ENCODE data around the gene ATP5PB.

The ATP5PB gene

GRCh38 chr1:111412839-111413238 is 36.4 kb upstream of the ATP5PB start:
- H3K9me3 ChIP-seq (ENCODE audit: control extremely low read depth in 1 of 5, control insufficient read depth in 4 of 5, insufficient read depth in 2 of 5, low read depth in 1 of 5, low read length in 4 of 5): no peaks in the 10 kb centered on the region
- H3K27me3 ChIP-seq (replicated peaks in 2 of 5; ENCODE audit: control insufficient read depth in 4 of 5, insufficient read depth in 5 of 5, low read length in 4 of 5): no peaks in the 10 kb centered on the region
- no peaks in the 10 kb centered on the region for H3K36me3 ChIP-seq (ENCODE audit: control insufficient read depth in 4 of 4, insufficient read depth in 4 of 4, low read length in 3 of 4)
- H3K27ac ChIP-seq (ENCODE audit: insufficient read depth in 1 of 2, low read depth in 1 of 2, low read length in 2 of 2, poor library complexity in 1 of 2, severe bottlenecking in 2 of 2): no peak overlapping the region
- ChIA-PET POLR2A (no interaction called here), CTCF (interaction anchor here (2.7 kb wide), 1 partner anchor 13 kb away, joined by 15 read pairs; no protein-coding TSS in a partner anchor)
- no CpG with 5 or more reads among the region's 2 CpGs for WGBS (ENCODE audit: insufficient coverage)
- no peak overlapping the region for H3K4me3 ChIP-seq (ENCODE audit: control insufficient read depth in 1 of 7, extremely low read depth in 1 of 7, insufficient read depth in 4 of 7, low read depth in 2 of 7, low read length in 6 of 7)
- H3K4me1 ChIP-seq (ENCODE audit: control extremely low read depth in 1 of 4, control insufficient read depth in 4 of 4, insufficient read depth in 4 of 4, low read length in 3 of 4): no peaks in the 10 kb centered on the region
- no peak for DNase-seq

- H3K27ac ChIP-seq (ENCODE audit: insufficient read depth in 1 of 2, low read depth in 1 of 2, low read length in 2 of 2, poor library complexity in 1 of 2, severe bottlenecking in 2 of 2): no peak overlapping the region
- H3K4me1 ChIP-seq (ENCODE audit: control extremely low read depth in 1 of 4, control insufficient read depth in 4 of 4, insufficient read depth in 4 of 4, low read length in 3 of 4): no peaks in the 10 kb centered on the region
- DNase-seq: no peak
- H3K9me3 ChIP-seq (ENCODE audit: control extremely low read depth in 1 of 5, control insufficient read depth in 4 of 5, insufficient read depth in 2 of 5, low read depth in 1 of 5, low read length in 4 of 5): no peaks in the 10 kb centered on the region
- WGBS (ENCODE audit: insufficient coverage): 100% methylated on average over 2 of the region's 2 CpGs
- no peak overlapping the region for H3K4me3 ChIP-seq (ENCODE audit: control insufficient read depth in 1 of 7, extremely low read depth in 1 of 7, insufficient read depth in 4 of 7, low read depth in 2 of 7, low read length in 6 of 7)
- H3K36me3 ChIP-seq (ENCODE audit: control insufficient read depth in 4 of 4, insufficient read depth in 4 of 4, low read length in 3 of 4): no peaks in the 10 kb centered on the region
- CTCF ChIA-PET: interaction anchor here (2.7 kb wide), 1 partner anchor 14 kb away, joined by 15 read pairs; no protein-coding TSS in a partner anchor
- H3K27me3 ChIP-seq (replicated peaks in 2 of 5; ENCODE audit: control insufficient read depth in 4 of 5, insufficient read depth in 5 of 5, low read length in 4 of 5): no peaks in the 10 kb centered on the region
- POLR2A ChIA-PET: no interaction called here
These were observed 34.5 kb upstream of the ATP5PB start for GRCh38 chr1:111414756-111415155.

GRCh38 chr1:111415461-111415860 is 33.8 kb upstream of the ATP5PB start:
- H3K4me3 ChIP-seq (ENCODE audit: control insufficient read depth in 1 of 7, extremely low read depth in 1 of 7, insufficient read depth in 4 of 7, low read depth in 2 of 7, low read length in 6 of 7): no peak overlapping the region
- ChIA-PET POLR2A (no interaction called here), CTCF (interaction anchor here (4.5 kb wide), 1 partner anchor 14 kb away, joined by 19 read pairs; no protein-coding TSS in a partner anchor)
- no peak for DNase-seq
- no peaks in the 10 kb centered on the region for H3K4me1 ChIP-seq (ENCODE audit: control extremely low read depth in 1 of 4, control insufficient read depth in 4 of 4, insufficient read depth in 4 of 4, low read length in 3 of 4)
- no peaks in the 10 kb centered on the region for H3K27me3 ChIP-seq (replicated peaks in 2 of 5; ENCODE audit: control insufficient read depth in 4 of 5, insufficient read depth in 5 of 5, low read length in 4 of 5)
- no peak overlapping the region for H3K27ac ChIP-seq (ENCODE audit: insufficient read depth in 1 of 2, low read depth in 1 of 2, low read length in 2 of 2, poor library complexity in 1 of 2, severe bottlenecking in 2 of 2)
- WGBS (ENCODE audit: insufficient coverage): 100% methylated on average over 2 of the region's 3 CpGs
- H3K9me3 ChIP-seq (ENCODE audit: control extremely low read depth in 1 of 5, control insufficient read depth in 4 of 5, insufficient read depth in 2 of 5, low read depth in 1 of 5, low read length in 4 of 5): no peaks in the 10 kb centered on the region
- no peaks in the 10 kb centered on the region for H3K36me3 ChIP-seq (ENCODE audit: control insufficient read depth in 4 of 4, insufficient read depth in 4 of 4, low read length in 3 of 4)

GRCh38 chr1:111417755-111418154 is 31.5 kb upstream of the ATP5PB start:
- CTCF ChIA-PET: interaction anchor here (0.8 to 4.5 kb wide), 3 partner anchors 17 to 25 kb away, joined by 4 to 19 read pairs (median 5); no protein-coding TSS in a partner anchor
- WGBS (ENCODE audit: insufficient coverage): 93% methylated on average over 1 of the region's 1 CpG

GRCh38 chr1:111419037-111419436 is 30.2 kb upstream of the ATP5PB start:
- DNase-seq: no peak
- no peaks in the 10 kb centered on the region for H3K9me3 ChIP-seq (ENCODE audit: control extremely low read depth in 1 of 5, control insufficient read depth in 4 of 5, insufficient read depth in 2 of 5, low read depth in 1 of 5, low read length in 4 of 5)
- POLR2A ChIA-PET: no interaction called here
- WGBS (ENCODE audit: insufficient coverage): no CpG with 5 or more reads among the region's 1 CpG
- no peak overlapping the region for H3K27ac ChIP-seq (ENCODE audit: insufficient read depth in 1 of 2, low read depth in 1 of 2, low read length in 2 of 2, poor library complexity in 1 of 2, severe bottlenecking in 2 of 2)
- H3K36me3 ChIP-seq (ENCODE audit: control insufficient read depth in 4 of 4, insufficient read depth in 4 of 4, low read length in 3 of 4): no peaks in the 10 kb centered on the region
- CTCF ChIA-PET: interaction anchor here (2.1 to 4.5 kb wide), 2 partner anchors 18 to 24 kb away, joined by 5 to 19 read pairs; no protein-coding TSS in a partner anchor
- H3K27me3 ChIP-seq (replicated peaks in 2 of 5; ENCODE audit: control insufficient read depth in 4 of 5, insufficient read depth in 5 of 5, low read length in 4 of 5): no peaks in the 10 kb centered on the region
- H3K4me3 ChIP-seq (ENCODE audit: control insufficient read depth in 1 of 7, extremely low read depth in 1 of 7, insufficient read depth in 4 of 7, low read depth in 2 of 7, low read length in 6 of 7): no peak overlapping the region
- no peaks in the 10 kb centered on the region for H3K4me1 ChIP-seq (ENCODE audit: control extremely low read depth in 1 of 4, control insufficient read depth in 4 of 4, insufficient read depth in 4 of 4, low read length in 3 of 4)

More at GRCh38 chr1:111417755-111418154, 31.5 kb upstream of the ATP5PB start:
- no peaks in the 10 kb centered on the region for H3K27me3 ChIP-seq (replicated peaks in 2 of 5; ENCODE audit: control insufficient read depth in 4 of 5, insufficient read depth in 5 of 5, low read length in 4 of 5)
- no peak for DNase-seq
- POLR2A ChIA-PET: no interaction called here
- H3K4me1 ChIP-seq (ENCODE audit: control extremely low read depth in 1 of 4, control insufficient read depth in 4 of 4, insufficient read depth in 4 of 4, low read length in 3 of 4): no peaks in the 10 kb centered on the region
- H3K36me3 ChIP-seq (ENCODE audit: control insufficient read depth in 4 of 4, insufficient read depth in 4 of 4, low read length in 3 of 4): no peaks in the 10 kb centered on the region
- no peak overlapping the region for H3K4me3 ChIP-seq (ENCODE audit: control insufficient read depth in 1 of 7, extremely low read depth in 1 of 7, insufficient read depth in 4 of 7, low read depth in 2 of 7, low read length in 6 of 7)
- H3K9me3 ChIP-seq (ENCODE audit: control extremely low read depth in 1 of 5, control insufficient read depth in 4 of 5, insufficient read depth in 2 of 5, low read depth in 1 of 5, low read length in 4 of 5): no peaks in the 10 kb centered on the region
- H3K27ac ChIP-seq (ENCODE audit: insufficient read depth in 1 of 2, low read depth in 1 of 2, low read length in 2 of 2, poor library complexity in 1 of 2, severe bottlenecking in 2 of 2): no peak overlapping the region

GRCh38 chr1:111420377-111420776 is 28.9 kb upstream of the ATP5PB start:
- Histone ChIP-seq H3K36me3 (ENCODE audit: control insufficient read depth in 4 of 4, insufficient read depth in 4 of 4, low read length in 3 of 4) (no peaks in the 10 kb centered on the region), H3K4me1 (ENCODE audit: control extremely low read depth in 1 of 4, control insufficient read depth in 4 of 4, insufficient read depth in 4 of 4, low read length in 3 of 4) (no peaks in the 10 kb centered on the region), H3K4me3 (ENCODE audit: control insufficient read depth in 1 of 7, extremely low read depth in 1 of 7, insufficient read depth in 4 of 7, low read depth in 2 of 7, low read length in 6 of 7) (no peak overlapping the region), H3K9me3 (ENCODE audit: control extremely low read depth in 1 of 5, control insufficient read depth in 4 of 5, insufficient read depth in 2 of 5, low read depth in 1 of 5, low read length in 4 of 5) (no peaks in the 10 kb centered on the region), H3K27me3 (replicated peaks in 2 of 5; ENCODE audit: control insufficient read depth in 4 of 5, insufficient read depth in 5 of 5, low read length in 4 of 5) (no peaks in the 10 kb centered on the region), H3K27ac (ENCODE audit: insufficient read depth in 1 of 2, low read depth in 1 of 2, low read length in 2 of 2, poor library complexity in 1 of 2, severe bottlenecking in 2 of 2) (no peak overlapping the region)
- ChIA-PET CTCF (interaction anchor here (0.7 to 1.3 kb wide), 2 partner anchors 16 to 20 kb away, joined by 3 read pairs; no protein-coding TSS in a partner anchor), POLR2A (no interaction called here)
- 91% methylated on average over 5 of the region's 5 CpGs for WGBS (ENCODE audit: insufficient coverage)
- no peak for DNase-seq

- H3K36me3 ChIP-seq (ENCODE audit: control insufficient read depth in 4 of 4, insufficient read depth in 4 of 4, low read length in 3 of 4): no peaks in the 10 kb centered on the region
These were observed 26.5 kb upstream of the ATP5PB start for GRCh38 chr1:111422546-111423391.

More at GRCh38 chr1:111422546-111423391, 26.5 kb upstream of the ATP5PB start:
- H3K4me3 ChIP-seq (ENCODE audit: control insufficient read depth in 1 of 7, extremely low read depth in 1 of 7, insufficient read depth in 4 of 7, low read depth in 2 of 7, low read length in 6 of 7): no peak overlapping the region
- no peaks in the 10 kb centered on the region for H3K4me1 ChIP-seq (ENCODE audit: control extremely low read depth in 1 of 4, control insufficient read depth in 4 of 4, insufficient read depth in 4 of 4, low read length in 3 of 4)
- CTCF ChIA-PET: interaction anchor here (1.4 kb wide), 1 partner anchor 203 kb away, joined by 3 read pairs; no protein-coding TSS in a partner anchor
- 95% methylated on average over 13 of the region's 13 CpGs for WGBS (ENCODE audit: insufficient coverage)
- no peak for DNase-seq
- no peaks in the 10 kb centered on the region for H3K27me3 ChIP-seq (replicated peaks in 2 of 5; ENCODE audit: control insufficient read depth in 4 of 5, insufficient read depth in 5 of 5, low read length in 4 of 5)
- no peaks in the 10 kb centered on the region for H3K9me3 ChIP-seq (ENCODE audit: control extremely low read depth in 1 of 5, control insufficient read depth in 4 of 5, insufficient read depth in 2 of 5, low read depth in 1 of 5, low read length in 4 of 5)
- no peak overlapping the region for H3K27ac ChIP-seq (ENCODE audit: insufficient read depth in 1 of 2, low read depth in 1 of 2, low read length in 2 of 2, poor library complexity in 1 of 2, severe bottlenecking in 2 of 2)
- POLR2A ChIA-PET: interaction anchor here (0.5 kb wide), 1 partner anchor 478 kb away, joined by 3 read pairs; no protein-coding TSS in a partner anchor
